Activated T-cell treated with anti-CD3 and anti-CD28 coated beads, Interleukin-2, amount 50 U/mL, for 72 hours (primary cell): ENCODE measurements around the gene TBX20. TPM values are rescaled to one million over a fixed set of nuclear protein-coding genes. Genes with fewer than 3 reads are reported as not detected.

ENCODE experiments used
- ATAC-seq, 2 donors: fragments of 150-1000 bp; cut with Tn5 transposase; replicated peaks in 1 of 2; 2 replicates each; pipeline ENCODE4 v1.10.0; 2021; ENCODE audit warnings: moderate library complexity in 2 of 2, mild to moderate bottlenecking in 1 of 2
- DNase-seq, 2 donors: peaks; one replicate each; pipeline ENCODE4 v3.0.0; 2021 to 2022; ENCODE audit warnings: mixed read lengths in 1 of 2
- H3K27ac Mint-ChIP-seq: one replicate; pipeline ENCODE4 v1.8.0; 2022; ENCODE audit warnings: mild to moderate bottlenecking, moderate library complexity, mixed read lengths
- H3K27me3 Mint-ChIP-seq: one replicate; pipeline ENCODE4 v1.8.0; 2022; ENCODE audit warnings: low read depth, mixed read lengths
- H3K36me3 Mint-ChIP-seq, 2 donors: one replicate each; pipeline ENCODE4 v1.8.0; 2022; ENCODE audit warnings: mixed read lengths in 2 of 2, mild to moderate bottlenecking in 1 of 2; ENCODE audit not compliant: insufficient read depth in 2 of 2
- H3K4me1 Mint-ChIP-seq: one replicate; pipeline ENCODE4 v1.8.0; 2022; ENCODE audit warnings: low read depth, mixed read lengths
- H3K4me3 Mint-ChIP-seq, 2 donors: one replicate each; pipeline ENCODE4 v1.8.0; 2022; ENCODE audit warnings: mild to moderate bottlenecking in 2 of 2, mixed read lengths in 2 of 2, moderate library complexity in 2 of 2
- H3K9me3 Mint-ChIP-seq, 2 donors: one replicate each; pipeline ENCODE4 v1.8.0; 2022; ENCODE audit warnings: mixed read lengths in 2 of 2
- total RNA-seq, 2 donors: library from RNA; stranded (reverse); gene quantifications; one replicate each; pipeline ENCODE4 v1.2.3, GENCODE V29; 2022

Gene TBX20, protein sequence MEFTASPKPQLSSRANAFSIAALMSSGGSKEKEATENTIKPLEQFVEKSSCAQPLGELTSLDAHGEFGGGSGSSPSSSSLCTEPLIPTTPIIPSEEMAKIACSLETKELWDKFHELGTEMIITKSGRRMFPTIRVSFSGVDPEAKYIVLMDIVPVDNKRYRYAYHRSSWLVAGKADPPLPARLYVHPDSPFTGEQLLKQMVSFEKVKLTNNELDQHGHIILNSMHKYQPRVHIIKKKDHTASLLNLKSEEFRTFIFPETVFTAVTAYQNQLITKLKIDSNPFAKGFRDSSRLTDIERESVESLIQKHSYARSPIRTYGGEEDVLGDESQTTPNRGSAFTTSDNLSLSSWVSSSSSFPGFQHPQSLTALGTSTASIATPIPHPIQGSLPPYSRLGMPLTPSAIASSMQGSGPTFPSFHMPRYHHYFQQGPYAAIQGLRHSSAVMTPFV
- under 1 TPM in 1 of 2 donors, not detected in 1; 0.16 TPM for total RNA-seq

DNA sequence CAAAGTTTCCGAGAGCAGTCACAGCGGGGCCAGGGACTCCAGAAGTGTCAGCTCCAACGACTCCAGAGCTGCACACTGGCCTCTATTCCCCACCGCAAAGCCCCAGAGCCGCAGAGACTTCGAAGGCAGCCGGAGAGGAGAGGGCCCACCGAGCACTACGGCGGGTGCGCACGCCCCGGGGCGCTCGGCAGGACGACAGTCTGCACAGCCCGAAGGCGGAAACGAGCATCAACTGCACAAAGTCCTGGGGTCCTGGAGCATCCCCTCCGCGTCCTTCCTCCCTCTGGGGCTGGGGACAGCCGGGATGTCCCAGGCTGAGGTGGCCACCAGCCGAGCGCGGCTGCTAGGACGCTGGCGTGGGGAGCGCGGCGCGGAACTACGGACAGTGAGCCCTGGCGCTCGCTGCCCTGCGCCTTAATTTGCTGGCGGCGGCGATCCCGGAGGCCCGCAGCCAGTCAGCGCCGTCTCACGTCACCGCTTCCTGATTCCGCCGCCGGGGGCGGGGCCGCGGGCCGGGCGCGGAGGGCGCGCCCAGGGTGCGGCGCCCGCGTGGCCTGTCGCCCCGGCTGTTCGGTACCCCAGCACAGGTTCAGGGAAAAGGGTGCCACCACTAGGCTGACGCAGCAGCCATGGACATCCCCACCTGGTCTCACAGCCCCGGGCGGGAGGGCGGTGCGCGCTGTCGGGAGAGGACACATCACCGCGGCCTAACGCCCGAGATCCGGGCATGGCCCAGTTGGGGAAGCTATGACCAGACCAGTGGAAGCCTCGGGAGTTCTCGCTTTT, at the start of gene TBX20:
TSS of gene TBX20 (minus strand) at position 391 of the 786 bp plus-strand sequence. CDS start 480 bp downstream, outside the sequence.
- H3K36me3 Mint-ChIP-seq, result peaks cover 1 to 3% of the 10 kb centered on the region in 2 donors
- peak; percentile 53 to 55 for DNase-seq
- peak; percentile 81 to 83 for ATAC-seq
- H3K27me3 Mint-ChIP-seq, result peaks cover 84% of the 10 kb centered on the region
- H3K4me3 Mint-ChIP-seq, result peak within 1 kb of the TSS; percentile 68 to 76
- no peaks in the 10 kb centered on the region for H3K9me3 Mint-ChIP-seq
- H3K4me1 Mint-ChIP-seq, result peaks cover 26% of the 10 kb centered on the region
- peak within 1 kb of the TSS; percentile 50 for H3K27ac Mint-ChIP-seq

DNA sequence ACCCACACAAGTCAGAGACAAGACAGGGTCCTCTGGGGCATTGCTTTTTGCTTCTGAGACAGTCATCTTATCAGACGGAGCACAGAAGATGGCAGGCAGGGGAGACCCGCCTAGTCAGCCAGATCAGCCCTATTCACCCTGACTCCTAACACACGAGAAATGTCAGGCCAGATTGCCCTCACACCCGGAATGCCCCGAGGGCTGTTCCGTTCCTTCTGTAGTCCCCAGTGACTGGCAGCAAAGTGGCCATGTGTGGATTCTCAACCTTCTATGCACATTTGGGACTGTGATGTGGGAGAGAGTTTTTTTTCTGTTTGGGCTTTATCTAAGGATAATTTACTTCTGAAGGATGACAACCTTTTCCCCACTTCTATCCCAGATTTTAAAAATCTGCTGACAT, 35.5 kb upstream of the TBX20 start:
- H3K4me3 Mint-ChIP-seq, result no peak overlapping the region
- H3K9me3 Mint-ChIP-seq, result peaks cover 0 to 1% of the 10 kb centered on the region in 2 donors
- H3K27me3 Mint-ChIP-seq, result peaks cover 6% of the 10 kb centered on the region
- DNase-seq, result no peak
- H3K27ac Mint-ChIP-seq, result no peak overlapping the region
- H3K4me1 Mint-ChIP-seq, result no peaks in the 10 kb centered on the region
- H3K36me3 Mint-ChIP-seq, result peaks cover 0 to 1% of the 10 kb centered on the region in 2 donors
- ATAC-seq, result no peak

DNA sequence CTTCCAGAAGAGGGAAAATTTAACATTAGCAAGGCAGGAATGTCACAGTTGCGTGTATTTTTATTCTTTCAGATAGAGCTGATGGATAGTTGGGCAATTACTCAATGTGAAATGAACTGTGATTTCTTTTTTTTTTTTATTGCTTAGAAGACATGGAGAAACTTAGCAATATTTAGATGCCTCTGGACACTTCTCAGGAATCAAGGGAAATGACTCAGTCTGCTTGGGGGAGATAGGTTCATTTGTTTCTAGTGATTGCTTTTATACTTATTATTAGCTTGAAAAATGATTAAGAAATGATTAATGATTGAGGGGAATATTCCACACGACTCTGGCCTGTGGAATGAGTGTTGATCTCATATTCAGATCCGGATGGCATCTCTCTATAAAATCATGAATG, 33.1 kb upstream of the TBX20 start:
- DNase-seq (no peak), ATAC-seq (no peak)
- H3K4me3 Mint-ChIP-seq, result no peak overlapping the region
- H3K27ac Mint-ChIP-seq, result no peak overlapping the region
- H3K27me3 Mint-ChIP-seq, result peaks cover 4% of the 10 kb centered on the region
- no peaks in the 10 kb centered on the region for H3K36me3 Mint-ChIP-seq
- H3K9me3 Mint-ChIP-seq, result no peaks in the 10 kb centered on the region
- H3K4me1 Mint-ChIP-seq, result no peaks in the 10 kb centered on the region

DNA sequence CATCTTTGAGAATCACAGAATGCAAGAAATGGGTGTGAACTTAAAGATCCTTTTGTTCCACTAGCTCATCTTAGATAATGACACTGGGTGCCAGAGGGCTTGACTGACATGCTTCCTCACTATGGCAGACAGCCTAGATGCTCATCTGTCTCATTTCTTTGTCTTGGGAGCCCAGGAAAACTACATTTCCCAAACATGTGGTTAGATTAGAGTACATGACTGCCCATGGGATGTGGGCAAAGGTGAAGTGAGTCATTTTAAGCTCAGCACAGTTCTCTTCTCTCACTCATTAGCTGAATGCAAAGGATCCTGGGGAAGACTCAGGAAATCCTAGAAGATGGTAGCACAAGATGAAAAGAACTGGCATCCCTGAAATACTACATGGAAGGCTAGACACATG, 32.5 kb upstream of the TBX20 start:
- Mint-ChIP-seq H3K4me3 (no peak overlapping the region), H3K27ac (no peak overlapping the region)

DNA sequence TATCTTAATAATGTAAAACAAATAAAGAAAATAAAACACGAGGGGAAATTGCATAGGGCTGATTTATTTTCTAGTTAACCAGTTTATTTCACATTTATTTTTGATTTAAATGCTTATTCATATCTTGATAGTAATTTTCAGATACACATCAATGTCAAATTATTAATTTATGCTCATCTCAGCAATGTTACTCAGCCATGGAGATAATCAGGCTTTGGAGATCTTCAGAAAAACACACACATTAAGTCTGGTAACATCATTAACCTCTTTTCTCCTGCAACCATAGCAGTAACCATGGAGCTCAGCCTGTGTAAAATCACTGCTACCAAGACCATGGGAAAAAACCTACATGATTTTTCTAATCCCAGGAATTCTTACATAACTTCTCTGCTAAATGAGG, 31.9 kb upstream of the TBX20 start:
- Mint-ChIP-seq H3K9me3 (no peaks in the 10 kb centered on the region), H3K4me1 (no peaks in the 10 kb centered on the region), H3K36me3 (no peaks in the 10 kb centered on the region), H3K27me3 (peaks cover 7% of the 10 kb centered on the region), H3K4me3 (no peak overlapping the region), H3K27ac (no peak overlapping the region)
- DNase-seq, result no peak
- ATAC-seq, result no peak

More for the DNA sequence above, 32.5 kb upstream of the TBX20 start:
- no peaks in the 10 kb centered on the region for H3K36me3 Mint-ChIP-seq
- peaks cover 7% of the 10 kb centered on the region for H3K27me3 Mint-ChIP-seq
- H3K4me1 Mint-ChIP-seq, result no peaks in the 10 kb centered on the region
- ATAC-seq, result no peak
- DNase-seq, result no peak
- no peaks in the 10 kb centered on the region for H3K9me3 Mint-ChIP-seq

DNA sequence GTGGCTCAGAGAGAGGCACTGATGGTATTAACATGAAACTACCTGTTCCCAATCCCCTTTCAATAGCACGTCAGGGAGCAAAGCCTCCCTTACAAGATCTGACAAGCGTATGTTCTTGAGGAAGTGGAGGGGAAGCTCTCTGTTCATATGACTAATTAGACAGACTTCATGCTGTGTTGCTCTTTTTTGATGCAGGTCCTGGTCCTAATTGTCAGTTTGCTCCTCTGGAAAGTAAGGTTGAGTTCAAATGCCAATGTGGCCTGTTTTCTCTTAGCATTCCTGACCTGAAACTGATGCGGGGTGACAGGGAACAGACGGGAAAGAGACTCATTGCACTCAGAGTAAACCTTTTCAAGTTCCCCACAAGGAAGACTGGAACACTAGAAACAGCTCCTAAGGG, 27.0 kb upstream of the TBX20 start:
- Mint-ChIP-seq H3K27ac (no peak overlapping the region), H3K36me3 (no peaks in the 10 kb centered on the region), H3K4me1 (no peaks in the 10 kb centered on the region), H3K4me3 (no peak overlapping the region), H3K9me3 (no peaks in the 10 kb centered on the region), H3K27me3 (peaks cover 14% of the 10 kb centered on the region)
- ATAC-seq, result no peak
- no peak for DNase-seq

DNA sequence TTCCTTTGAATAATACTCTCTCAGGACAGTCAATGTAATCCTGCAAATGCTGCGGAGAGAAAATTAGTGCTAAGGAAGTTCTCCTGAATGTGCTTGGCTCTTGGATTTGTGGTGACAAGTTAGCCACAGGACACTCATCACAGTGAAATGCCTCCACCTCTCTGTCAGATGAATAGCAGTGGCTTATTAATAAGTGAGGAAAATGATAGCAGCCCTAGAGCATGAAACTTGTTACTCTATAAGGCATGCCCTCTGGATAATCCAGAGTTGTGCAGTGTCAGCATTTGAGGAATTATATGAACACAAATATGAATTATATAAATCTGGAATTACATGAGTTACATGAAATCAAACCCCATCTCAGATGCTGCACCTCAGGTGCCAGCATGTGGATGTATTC, 23.5 kb upstream of the TBX20 start:
- ATAC-seq (no peak), DNase-seq (no peak)
- H3K4me3 Mint-ChIP-seq, result no peak overlapping the region
- H3K36me3 Mint-ChIP-seq, result no peaks in the 10 kb centered on the region
- H3K4me1 Mint-ChIP-seq, result no peaks in the 10 kb centered on the region
- H3K27ac Mint-ChIP-seq, result no peak overlapping the region
- H3K9me3 Mint-ChIP-seq, result no peaks in the 10 kb centered on the region
- H3K27me3 Mint-ChIP-seq, result peaks cover 20% of the 10 kb centered on the region

DNA sequence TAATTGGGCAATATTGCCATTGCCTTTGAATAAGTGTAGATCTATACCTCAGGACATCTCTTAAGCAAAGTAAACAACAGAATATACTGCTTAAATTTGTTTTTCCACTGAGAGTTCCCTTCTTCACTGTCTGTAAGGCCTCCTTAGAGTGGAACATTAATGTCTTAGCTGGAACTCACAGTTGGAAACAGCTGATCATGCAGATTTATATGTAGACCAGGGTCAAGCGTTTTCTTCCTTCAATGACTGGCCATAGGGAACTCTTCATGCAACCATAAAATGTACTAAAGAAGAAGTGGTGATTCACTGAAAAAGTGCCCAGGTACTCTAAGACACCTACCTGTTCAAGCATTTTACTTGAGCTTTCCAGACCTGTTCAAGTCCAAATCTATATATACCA, 18.3 kb upstream of the TBX20 start:
- H3K4me1 Mint-ChIP-seq, result no peaks in the 10 kb centered on the region
- no peak for ATAC-seq
- no peaks in the 10 kb centered on the region for H3K36me3 Mint-ChIP-seq
- H3K4me3 Mint-ChIP-seq, result no peak overlapping the region
- no peak overlapping the region for H3K27ac Mint-ChIP-seq
- H3K9me3 Mint-ChIP-seq, result no peaks in the 10 kb centered on the region
- H3K27me3 Mint-ChIP-seq, result peaks cover 6% of the 10 kb centered on the region
- DNase-seq, result no peak

DNA sequence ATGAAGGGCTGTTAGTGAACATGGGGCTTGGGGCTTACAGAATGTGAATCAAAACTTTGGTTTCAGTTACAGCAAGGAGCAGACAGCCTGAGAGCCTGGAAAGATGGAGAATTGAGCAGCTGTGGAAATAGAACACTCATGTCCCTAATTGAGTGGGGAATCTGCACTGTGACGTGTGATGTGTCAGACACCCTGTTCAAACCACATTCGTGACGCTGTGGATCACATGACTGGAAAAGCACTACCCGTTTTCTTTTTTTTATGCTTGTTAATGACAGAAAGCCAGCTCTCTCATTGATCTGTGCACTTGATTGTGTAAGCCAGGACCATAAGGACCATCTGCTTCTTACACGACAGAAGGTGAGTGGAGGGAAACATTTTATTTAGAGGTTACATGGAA, 15.1 kb upstream of the TBX20 start:
- Mint-ChIP-seq H3K27ac (no peak overlapping the region), H3K36me3 (no peaks in the 10 kb centered on the region), H3K4me3 (no peak overlapping the region), H3K4me1 (no peaks in the 10 kb centered on the region), H3K9me3 (no peaks in the 10 kb centered on the region), H3K27me3 (peaks cover 25% of the 10 kb centered on the region)
- DNase-seq (no peak), ATAC-seq (no peak)

DNA sequence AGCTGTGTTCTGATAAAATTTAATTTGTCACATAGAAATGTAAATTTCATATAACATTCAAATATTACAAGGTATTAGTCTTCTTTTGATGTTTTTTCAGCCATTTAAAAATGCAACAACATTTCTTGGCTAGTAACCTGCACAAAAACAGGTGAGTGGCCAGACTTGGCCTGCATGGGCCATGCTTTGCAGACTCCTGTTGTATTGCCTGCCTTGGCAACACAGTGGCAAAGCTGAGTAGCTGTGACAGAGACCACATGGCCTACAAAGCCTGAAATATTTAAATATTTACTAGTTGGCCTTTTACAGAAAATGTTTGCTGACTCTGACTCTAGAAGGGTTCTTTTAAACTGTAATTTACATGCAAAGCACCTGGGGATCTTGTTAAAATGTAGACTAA, 13.5 kb upstream of the TBX20 start:
- Mint-ChIP-seq H3K27ac (no peak overlapping the region), H3K27me3 (peaks cover 34% of the 10 kb centered on the region), H3K9me3 (peaks cover 0 to 1% of the 10 kb centered on the region in 2 donors), H3K4me3 (no peak overlapping the region), H3K36me3 (no peaks in the 10 kb centered on the region), H3K4me1 (no peaks in the 10 kb centered on the region)
- no peak for DNase-seq
- ATAC-seq, result no peak

DNA sequence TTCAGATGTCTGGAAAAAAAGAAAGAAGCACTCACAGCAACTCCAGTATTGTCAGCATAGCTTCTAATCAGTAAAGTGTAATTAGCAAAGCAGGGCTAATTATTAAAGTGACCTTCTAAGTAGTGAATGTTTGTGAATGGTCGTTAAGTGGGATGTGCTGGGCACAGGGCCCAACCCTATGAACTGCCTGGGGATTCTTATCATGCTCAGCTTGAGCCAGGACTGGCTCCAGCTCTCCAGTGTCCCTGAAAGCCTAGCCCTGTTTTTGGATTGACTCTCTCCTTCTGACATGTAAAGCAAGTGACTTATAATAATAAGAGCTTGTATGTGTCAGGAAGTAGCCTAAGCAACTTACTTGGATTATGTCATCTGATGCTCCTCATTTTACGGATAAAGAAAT, 9.5 kb upstream of the TBX20 start:
- ATAC-seq, result no peak
- Mint-ChIP-seq H3K9me3 (peaks cover 0 to 1% of the 10 kb centered on the region in 2 donors), H3K4me3 (no peak overlapping the region), H3K27ac (no peak overlapping the region), H3K36me3 (peaks cover 0 to under 1% of the 10 kb centered on the region in 2 donors), H3K4me1 (peaks cover 11% of the 10 kb centered on the region), H3K27me3 (peaks cover 74% of the 10 kb centered on the region)
- no peak for DNase-seq

DNA sequence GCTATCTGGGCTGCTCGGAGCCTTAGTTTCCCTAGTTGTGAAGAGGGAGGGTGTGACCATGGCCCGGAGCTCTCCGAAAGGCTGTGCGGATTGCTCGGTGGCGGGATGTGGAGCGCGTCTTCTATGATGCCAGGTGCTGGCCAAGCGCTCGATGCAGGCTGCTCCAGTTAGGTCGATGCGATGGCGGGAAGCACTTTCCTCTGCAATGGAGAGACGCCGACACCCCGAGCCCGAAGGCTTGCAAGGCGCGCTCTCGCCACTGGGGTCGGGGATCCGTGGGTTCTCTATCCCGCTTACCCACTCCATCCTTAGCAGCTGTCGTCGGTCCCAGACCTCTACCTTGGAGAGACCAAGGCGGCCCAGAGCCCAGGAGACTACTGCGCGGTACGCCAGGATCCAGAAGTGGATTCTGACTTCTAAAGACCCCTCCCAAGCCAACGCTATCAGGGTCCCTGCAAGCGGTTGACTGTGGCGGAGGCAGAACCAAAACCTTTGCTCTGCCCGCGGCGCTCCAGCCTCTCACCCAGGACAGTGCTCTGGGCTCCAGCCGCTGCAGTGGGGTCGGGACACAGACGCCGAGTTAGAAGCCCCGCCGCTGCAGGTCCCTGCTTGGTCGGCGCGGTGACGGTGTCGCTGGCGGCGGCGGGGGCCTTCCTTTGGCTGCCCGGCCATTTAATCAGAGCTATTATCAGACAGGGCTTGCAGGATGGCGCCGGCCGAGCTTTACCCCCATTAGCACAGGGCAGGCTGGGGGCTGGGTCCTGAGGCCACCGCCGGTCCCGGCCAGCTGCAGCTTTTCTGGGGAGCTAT, 7.8 kb upstream of the TBX20 start:
- Mint-ChIP-seq H3K27me3 (peaks cover 85% of the 10 kb centered on the region), H3K4me3 (no peak overlapping the region), H3K9me3 (peaks cover 0 to 1% of the 10 kb centered on the region in 2 donors), H3K27ac (no peak overlapping the region), H3K4me1 (peaks cover 11% of the 10 kb centered on the region), H3K36me3 (peaks cover 0 to 1% of the 10 kb centered on the region in 2 donors)
- ATAC-seq (no peak), DNase-seq (no peak)

DNA sequence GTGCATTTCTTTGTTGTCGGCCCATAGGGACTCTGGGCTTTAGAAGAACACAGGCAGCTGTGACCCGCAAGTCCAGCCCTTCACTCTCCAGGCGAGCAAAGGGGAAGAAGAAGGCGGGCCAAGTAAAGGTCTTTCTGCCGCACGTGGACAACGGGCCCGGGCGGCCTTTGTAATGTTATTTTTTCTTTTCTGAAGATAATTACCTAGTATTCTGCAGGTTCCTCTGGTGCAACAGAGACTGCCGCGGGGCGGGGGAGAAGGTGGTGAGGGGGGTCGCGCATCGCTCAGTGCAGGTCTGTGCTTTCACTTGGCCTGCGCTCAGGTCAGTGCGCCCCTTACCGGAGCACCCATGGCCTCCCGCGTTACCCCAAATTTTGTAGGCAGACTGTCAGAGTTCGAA, 7.1 kb upstream of the TBX20 start:
- peaks cover 0 to 1% of the 10 kb centered on the region in 2 donors for H3K36me3 Mint-ChIP-seq
- DNase-seq, result no peak
- H3K27me3 Mint-ChIP-seq, result peaks cover 89% of the 10 kb centered on the region
- peaks cover 11% of the 10 kb centered on the region for H3K4me1 Mint-ChIP-seq
- H3K27ac Mint-ChIP-seq, result no peak overlapping the region
- no peak overlapping the region for H3K4me3 Mint-ChIP-seq
- peaks cover 0 to 1% of the 10 kb centered on the region in 2 donors for H3K9me3 Mint-ChIP-seq
- ATAC-seq, result no peak
